ENCODE measurements around the gene SH3BP5. TPM values are rescaled to one million over a fixed set of nuclear protein-coding genes. Genes with fewer than 3 reads are reported as not detected.

The SH3BP5 gene
- total RNA-seq, 6 experiments from 2014 or later = 8.9 to 19.2 (median 13.8) TPM

- DNase-seq (no peak), ATAC-seq (no peak)
- intact Hi-C loops (cut with DNase I) = no loop called here
- Histone ChIP-seq H3K36me3 (no peaks in the 10 kb centered on the region), H3K9me3 (peaks cover 0 to 2% (median 0%) of the 10 kb centered on the region in 4 donors), H3K27ac (no peak overlapping the region), H3K27me3 (no peaks in the 10 kb centered on the region), H3K4me1 (peaks cover 0 to 7% (median 0%) of the 10 kb centered on the region in 4 donors), H3K4me3 (no peak overlapping the region)
- TF ChIP-seq POLR2A (IDR thresholded peaks at IDR 0.05) (no peak), CTCF (IDR thresholded peaks at IDR 0.05) (no peak)
- WGBS (ENCODE audit: insufficient coverage, low coverage, low lambda C conversion rate, missing lambda C conversion rate) = 40% methylated on average over 1 of the region's 8 CpGs
Measured at GRCh38 chr3:15286022-15286421, 46.4 kb downstream of the SH3BP5 start.

GRCh38 chr3:15284121-15284889 is 48.1 kb downstream of the SH3BP5 start:
- Histone ChIP-seq H3K27ac (no peak overlapping the region), H3K4me1 (peaks cover 0 to 7% (median 0%) of the 10 kb centered on the region in 4 donors), H3K9me3 (peaks cover 0 to 2% (median 0%) of the 10 kb centered on the region in 4 donors), H3K36me3 (no peaks in the 10 kb centered on the region), H3K27me3 (no peaks in the 10 kb centered on the region), H3K4me3 (no peak overlapping the region)
- ATAC-seq (no peak), DNase-seq (no peak)
- intact Hi-C loops (cut with DNase I) = no loop called here
- WGBS (ENCODE audit: insufficient coverage, low coverage, low lambda C conversion rate, missing lambda C conversion rate) = 85% methylated on average over 5 of the region's 5 CpGs
- TF ChIP-seq POLR2A (IDR thresholded peaks at IDR 0.05) (no peak), CTCF (IDR thresholded peaks at IDR 0.05) (no peak)

GRCh38 chr3:15283702-15284101 is 48.7 kb downstream of the SH3BP5 start:
- Histone ChIP-seq H3K4me1 (peaks cover 0 to 7% (median 0%) of the 10 kb centered on the region in 4 donors), H3K27ac (no peak overlapping the region), H3K4me3 (no peak overlapping the region), H3K27me3 (no peaks in the 10 kb centered on the region), H3K9me3 (no peaks in the 10 kb centered on the region), H3K36me3 (no peaks in the 10 kb centered on the region)
- no CpG with 5 or more reads among the region's 1 CpG for WGBS (ENCODE audit: insufficient coverage, low coverage, low lambda C conversion rate, missing lambda C conversion rate)
- DNase-seq (no peak), ATAC-seq (no peak)
- TF ChIP-seq POLR2A (IDR thresholded peaks at IDR 0.05) = no peak
- no peak for TF ChIP-seq CTCF (IDR thresholded peaks at IDR 0.05)
- intact Hi-C loops (cut with DNase I) = no loop called here

- Histone ChIP-seq H3K9me3 (no peaks in the 10 kb centered on the region), H3K4me3 (no peak overlapping the region), H3K4me1 (no peaks in the 10 kb centered on the region), H3K27me3 (no peaks in the 10 kb centered on the region), H3K36me3 (no peaks in the 10 kb centered on the region), H3K27ac (no peak overlapping the region)
- no peak for ATAC-seq
- intact Hi-C loops (cut with DNase I) = no loop called here
- DNase-seq = no peak
- TF ChIP-seq POLR2A (IDR thresholded peaks at IDR 0.05) = no peak
- TF ChIP-seq CTCF (IDR thresholded peaks at IDR 0.05) = no peak
- 95% methylated on average over 4 of the region's 9 CpGs for WGBS (ENCODE audit: insufficient coverage, low coverage, low lambda C conversion rate, missing lambda C conversion rate)
Measured at GRCh38 chr3:15281817-15282216, 50.6 kb downstream of the SH3BP5 start.
